Cerebellar nuclear complex (tissue), 1 donor: ENCODE data around the gene CCDC51.

ENCODE experiments used
- DNase-seq, 2 experiments: peaks; one replicate each; lab custom pipeline; 2025; lab: John Stamatoyannopoulos, UW

Gene CCDC51

DNA sequence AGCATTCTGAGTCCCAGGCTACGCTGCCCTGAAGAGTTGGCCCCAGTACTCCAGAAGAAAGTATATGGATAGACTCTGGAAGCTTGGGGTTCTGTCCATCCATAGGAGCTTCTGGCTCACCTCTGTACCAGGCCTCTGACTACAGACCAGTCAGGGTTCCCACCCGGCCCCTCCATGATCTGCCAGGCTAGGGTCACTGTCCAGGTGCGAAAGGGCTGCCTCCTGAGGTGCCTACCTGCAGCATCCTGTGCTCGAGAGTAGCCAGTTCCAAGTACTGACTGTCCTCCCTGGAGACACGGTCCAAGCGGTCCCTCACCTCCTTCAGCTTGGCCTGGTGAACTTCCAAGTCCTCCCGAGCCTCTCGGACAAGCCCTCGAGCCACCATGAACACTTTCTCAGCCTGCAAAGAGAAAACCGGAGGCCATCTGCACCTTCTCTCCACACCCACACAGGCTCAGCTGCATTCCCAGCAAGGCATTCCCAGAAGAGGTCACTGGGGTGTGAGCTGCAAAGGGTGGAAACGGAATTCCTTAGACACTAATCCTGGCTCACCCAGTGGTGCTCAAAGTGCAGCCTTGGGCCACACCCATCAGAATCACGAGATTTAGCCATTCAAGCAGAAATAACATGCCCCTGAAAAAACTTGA lies 6.3 kb downstream of the CCDC51 start:
- DNase-seq: no peak

DNA sequence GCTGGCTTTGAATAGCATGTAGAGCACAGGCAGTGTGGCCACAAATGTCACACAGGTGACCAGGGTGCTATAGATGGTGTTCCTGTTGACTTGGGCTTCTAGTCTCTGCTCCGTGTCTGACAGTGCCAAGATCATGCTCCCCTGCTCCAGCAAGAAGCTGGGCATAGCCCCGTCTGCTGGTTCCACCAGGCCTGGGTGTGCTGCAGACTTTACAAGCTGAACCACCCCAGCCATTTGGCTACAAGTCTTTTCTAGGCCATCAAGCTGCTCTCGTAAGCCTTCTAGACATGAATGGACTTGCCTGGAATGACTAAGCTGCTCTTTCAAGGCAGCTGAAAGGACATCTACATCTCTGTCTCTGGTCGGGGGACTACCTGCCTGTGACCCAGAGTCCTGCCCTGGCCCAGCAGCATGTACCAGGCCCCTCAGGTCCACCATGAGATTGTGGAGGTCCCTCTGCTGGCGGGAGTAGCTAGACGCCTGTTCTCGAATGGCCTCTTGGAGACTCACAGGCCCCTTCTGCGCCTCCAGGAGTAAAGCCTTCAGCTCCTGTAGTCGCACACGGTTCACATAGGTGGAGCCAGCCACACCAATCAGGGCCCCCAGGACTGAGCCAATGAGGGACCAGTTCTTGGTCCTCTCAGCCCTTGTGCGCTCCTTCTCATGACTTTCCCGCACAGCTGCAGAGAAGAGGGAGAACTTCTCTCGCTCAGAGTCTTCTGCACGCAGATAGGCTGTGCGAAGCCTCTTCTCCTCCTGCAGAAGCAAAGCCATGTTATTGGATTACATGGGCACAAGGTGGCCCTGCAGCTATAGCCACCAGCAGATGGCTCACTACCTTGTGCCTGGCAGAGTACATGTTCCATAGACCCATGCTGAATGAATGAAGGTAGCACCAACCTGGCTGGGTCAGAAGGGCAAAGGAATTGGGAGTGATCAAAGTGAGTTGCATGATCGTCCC lies 7.2 kb downstream of the CCDC51 start:
- DNase-seq: no peak

GRCh38 chr3:48431224-48432029 lies 8.5 kb downstream of the CCDC51 start:
- no peak for DNase-seq

DNA sequence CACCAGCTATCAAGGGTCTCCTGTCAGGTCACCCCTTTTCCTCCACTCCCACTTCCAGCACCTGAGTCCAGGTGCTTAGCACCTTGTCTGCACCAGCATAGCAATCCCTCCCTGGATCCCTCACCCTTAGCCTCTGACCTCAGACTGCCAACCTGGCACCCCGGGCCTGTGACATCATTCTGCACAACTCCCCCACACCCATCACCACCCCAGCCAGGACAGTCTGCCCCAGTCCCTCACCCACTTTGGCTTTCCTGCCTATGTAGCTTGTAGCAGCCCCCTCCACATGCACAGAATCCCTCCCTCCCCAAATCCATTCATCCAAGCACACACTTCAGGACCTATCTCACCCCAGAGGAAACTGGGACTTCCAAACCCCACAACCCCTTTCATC lies 9.2 kb downstream of the CCDC51 start:
- no peak for DNase-seq

- no peak for DNase-seq
Measured at GRCh38 chr3:48429960-48430707, 9.8 kb downstream of the CCDC51 start, which contains the start of gene PLXNB1. Gene PLXNB1, minus strand, starts transcription at chr3:48430086. Its CDS starts 5,475 bp downstream, at chr3:48424611.

DNA sequence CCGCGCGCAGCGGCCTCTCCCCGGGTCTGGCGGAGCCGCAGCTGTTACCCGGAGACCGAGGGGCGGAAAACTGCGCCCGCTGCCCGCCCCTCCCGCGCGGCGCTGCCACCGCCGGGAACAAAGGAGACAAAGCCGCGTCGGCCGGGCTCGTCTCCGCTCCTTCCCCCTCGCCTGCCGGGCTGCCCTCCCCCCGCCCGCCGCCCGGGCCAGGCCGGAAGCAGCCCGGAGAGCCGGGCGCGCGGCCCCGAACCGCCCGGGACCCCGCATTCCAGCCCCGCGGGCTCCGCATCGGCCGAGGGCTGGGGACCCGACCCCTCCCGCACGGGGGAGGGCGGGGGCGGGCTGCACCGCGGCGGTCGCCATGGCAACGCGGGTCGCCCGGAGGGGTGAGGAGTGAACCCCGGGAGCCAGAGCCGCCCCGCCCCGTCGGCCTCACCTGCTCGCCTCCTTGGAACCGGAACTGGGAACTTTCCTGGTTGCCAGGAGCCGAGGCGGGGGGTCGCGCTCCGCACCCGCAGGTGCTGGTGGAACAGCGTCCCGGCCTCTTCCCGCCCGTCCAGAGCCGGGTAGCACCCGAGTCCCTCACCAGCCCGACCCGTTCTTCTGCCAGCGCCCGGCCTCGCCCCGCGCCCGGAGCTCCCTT lies 10.5 kb downstream of the CCDC51 start:
- no peak for DNase-seq

DNA sequence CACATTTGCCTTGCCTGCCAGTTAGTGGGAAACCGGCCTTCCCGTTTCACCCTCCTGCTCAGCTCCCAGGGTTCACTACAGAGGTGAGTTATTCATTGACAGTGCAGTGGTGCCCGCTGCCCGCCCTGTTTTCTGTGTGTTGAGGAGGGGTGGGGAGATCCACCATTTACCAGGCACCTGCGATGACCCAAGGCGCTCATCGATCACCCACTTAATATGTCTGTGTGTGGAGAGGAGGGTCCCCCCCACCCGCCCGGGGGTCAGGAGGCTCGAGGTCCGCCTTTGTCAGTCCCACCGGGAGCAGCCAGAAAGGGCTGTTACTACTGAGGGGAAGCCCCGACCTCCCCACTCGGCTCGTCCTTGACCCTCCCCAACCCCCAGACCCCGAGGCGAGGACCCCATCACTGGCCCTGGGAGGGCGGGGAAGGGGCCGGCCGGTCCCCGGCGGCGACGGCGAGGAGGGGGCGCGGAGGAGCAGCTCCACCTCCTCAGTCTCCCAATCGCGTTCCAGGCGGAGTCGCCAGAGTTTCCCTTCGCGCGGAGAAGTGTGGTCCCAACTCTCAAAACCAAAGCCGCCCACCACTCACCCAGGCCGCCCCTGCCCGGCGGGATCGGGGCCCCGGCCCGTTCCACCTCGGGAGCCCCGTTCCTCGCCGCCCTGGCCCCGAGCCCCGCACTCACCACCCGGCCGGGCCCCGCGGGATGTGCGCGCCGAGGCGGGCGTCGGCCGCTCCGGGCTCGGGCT lies 11.2 kb downstream of the CCDC51 start:
- no peak for DNase-seq

GRCh38 chr3:48428088-48428571 lies 11.8 kb downstream of the CCDC51 start:
- DNase-seq: no peak

GRCh38 chr3:48427630-48427962 lies 12.3 kb downstream of the CCDC51 start:
- DNase-seq: no peak

- no peak for DNase-seq
Measured at GRCh38 chr3:48426944-48427629, 12.8 kb downstream of the CCDC51 start.

DNA sequence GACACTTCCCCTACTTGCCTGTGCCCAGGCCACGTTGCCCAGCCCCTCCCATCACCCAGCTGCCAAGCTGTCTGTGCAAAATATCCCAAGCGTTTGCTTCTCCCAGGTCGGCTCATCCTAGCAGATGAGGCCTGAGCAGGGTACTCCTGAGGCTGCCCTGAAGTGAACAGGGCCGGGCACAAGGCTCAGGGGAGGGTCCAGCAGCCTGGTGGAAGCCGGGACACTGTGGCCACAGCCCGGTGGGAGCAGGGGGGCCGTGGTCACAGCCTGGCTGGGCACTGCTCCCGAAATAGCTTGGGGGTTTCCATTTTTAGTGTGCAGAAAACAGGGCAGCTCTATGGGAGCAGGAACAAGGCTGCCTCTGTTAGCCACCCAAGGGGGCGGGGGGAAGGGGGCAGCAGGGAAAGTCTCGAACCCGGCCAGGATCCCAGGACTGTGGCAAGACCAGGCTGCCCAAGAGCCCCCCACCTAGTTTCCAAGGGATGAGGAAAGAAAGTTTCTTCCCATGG lies 13.5 kb downstream of the CCDC51 start:
- DNase-seq: no peak

DNA sequence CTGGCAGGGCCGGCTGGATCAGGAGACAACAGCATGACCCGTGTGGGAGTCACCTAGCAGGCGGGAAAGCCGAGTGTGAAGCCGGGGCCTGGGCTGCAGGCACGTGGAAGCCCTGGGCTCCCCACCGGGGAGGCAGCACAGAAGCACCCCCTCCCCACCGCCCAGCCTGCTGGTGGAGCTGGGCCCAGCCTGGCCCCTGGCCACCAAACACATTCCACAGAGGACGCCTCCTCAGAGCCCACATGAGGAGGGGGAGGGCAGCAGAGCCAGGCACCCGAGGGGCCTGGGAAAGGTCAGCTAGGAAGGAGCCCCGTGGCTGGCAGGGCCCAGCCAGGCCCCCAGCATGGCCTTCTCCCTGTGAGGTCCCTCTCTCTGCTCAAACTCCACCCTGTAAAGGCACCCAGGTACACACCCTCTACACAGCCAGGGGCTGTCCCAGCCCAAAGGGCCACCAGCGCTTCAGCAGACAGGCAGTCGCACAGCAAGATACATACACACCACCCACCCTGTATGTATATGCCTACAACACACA lies 14.6 kb downstream of the CCDC51 start:
- DNase-seq: no peak

- DNase-seq: no peak
Measured at GRCh38 chr3:48423883-48424695, 15.8 kb downstream of the CCDC51 start.

GRCh38 chr3:48423241-48423882 lies 16.6 kb downstream of the CCDC51 start:
- no peak for DNase-seq

- DNase-seq: no peak
Measured at GRCh38 chr3:48422681-48423080, 17.2 kb downstream of the CCDC51 start.

DNA sequence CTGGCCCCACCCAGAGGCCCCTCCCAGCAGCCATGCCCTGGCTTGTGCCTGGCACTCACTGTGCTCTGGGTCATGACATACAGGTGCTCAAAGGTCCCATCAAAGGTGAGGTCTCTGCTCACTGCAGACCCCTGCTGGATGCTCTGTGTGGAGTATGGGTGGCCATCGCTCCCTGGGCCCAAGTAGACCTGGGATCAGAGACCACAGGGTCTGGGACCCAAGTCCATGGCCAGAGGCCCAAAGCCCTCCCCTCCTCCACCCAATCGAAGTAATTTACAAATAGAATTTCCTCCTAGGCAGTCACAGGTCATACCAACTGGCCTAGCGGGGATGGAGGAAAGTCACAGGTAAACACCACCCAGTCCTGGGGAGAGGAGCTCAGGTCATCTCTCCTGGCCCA lies 17.6 kb downstream of the CCDC51 start:
- DNase-seq: no peak

DNA sequence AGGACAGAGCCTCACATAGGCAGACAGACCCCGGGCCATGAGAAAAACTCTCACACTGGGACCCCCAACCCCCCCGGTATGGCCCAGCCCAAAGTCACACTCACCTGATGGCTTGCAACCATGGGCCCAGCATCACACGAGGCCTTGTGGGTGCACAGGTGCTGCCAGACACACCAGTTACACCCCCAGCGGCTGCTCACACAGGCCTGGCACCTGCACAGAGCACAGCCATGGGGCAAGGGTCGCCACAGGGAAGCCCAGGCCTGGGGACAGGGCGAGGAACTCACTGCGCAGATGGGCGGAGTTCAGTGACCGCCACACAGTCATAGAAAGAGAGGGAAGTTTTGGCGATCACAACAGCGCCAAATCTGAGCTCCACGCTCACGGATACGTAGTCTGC lies 19.4 kb downstream of the CCDC51 start:
- DNase-seq: no peak

DNA sequence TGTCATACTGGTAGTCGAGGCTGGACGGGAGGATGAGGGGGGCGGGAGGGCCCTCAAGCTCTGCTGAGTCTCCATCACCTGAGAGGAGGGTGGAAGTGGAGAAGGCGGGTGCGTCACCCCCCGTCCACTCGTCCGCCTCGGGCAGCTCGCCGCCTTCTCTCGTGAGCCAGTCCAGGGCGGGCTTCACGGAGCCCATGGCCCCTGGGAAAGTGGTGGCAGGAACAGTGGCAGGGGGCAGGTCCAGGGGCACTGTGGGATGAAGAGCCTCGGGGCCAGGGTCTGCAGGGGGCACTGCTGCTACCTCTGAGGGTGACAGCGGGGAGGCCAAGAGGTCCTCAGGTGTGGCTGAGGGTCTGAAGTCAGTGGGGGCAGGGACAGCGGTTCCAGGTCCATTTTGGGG lies 20.3 kb downstream of the CCDC51 start:
- DNase-seq: no peak
